WTC11 (cell line): Measurements from ENCODE around the gene NDUFA6.

Experiments
- ATF3 ChIP-seq: sonication (generic); formaldehyde crosslinking; conservative IDR thresholded peaks from 2 replicates; pipeline ENCODE4 v1.8.1; 2022; ENCODE audit warnings: mild to moderate bottlenecking, missing genetic modification reagents
- TF ChIP-seq, protein P1 (sequence below): fragments of 200-600 bp; IDR thresholded peaks from 2 replicates; pipeline ENCODE4 v1.8.0; 2022; ENCODE audit warnings: antibody characterized with exemption

GRCh38 chr22:42079319-42080251 lies 11.0 kb downstream of the NDUFA6 start, which contains the start of gene SMDT1:
- TF ChIP-seq, protein P1, sequence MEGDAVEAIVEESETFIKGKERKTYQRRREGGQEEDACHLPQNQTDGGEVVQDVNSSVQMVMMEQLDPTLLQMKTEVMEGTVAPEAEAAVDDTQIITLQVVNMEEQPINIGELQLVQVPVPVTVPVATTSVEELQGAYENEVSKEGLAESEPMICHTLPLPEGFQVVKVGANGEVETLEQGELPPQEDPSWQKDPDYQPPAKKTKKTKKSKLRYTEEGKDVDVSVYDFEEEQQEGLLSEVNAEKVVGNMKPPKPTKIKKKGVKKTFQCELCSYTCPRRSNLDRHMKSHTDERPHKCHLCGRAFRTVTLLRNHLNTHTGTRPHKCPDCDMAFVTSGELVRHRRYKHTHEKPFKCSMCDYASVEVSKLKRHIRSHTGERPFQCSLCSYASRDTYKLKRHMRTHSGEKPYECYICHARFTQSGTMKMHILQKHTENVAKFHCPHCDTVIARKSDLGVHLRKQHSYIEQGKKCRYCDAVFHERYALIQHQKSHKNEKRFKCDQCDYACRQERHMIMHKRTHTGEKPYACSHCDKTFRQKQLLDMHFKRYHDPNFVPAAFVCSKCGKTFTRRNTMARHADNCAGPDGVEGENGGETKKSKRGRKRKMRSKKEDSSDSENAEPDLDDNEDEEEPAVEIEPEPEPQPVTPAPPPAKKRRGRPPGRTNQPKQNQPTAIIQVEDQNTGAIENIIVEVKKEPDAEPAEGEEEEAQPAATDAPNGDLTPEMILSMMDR: no peak
- peak; percentile 76; the same call in 1 of the 2 replicates for TF ChIP-seq ATF3 (CRISPR knock-in tag)
